ENCODE measurements around the gene NTMT1. TPM values are rescaled to one million over a fixed set of nuclear protein-coding genes. Genes with fewer than 3 reads are reported as not detected.

The NTMT1 gene
- total RNA-seq, 1 experiment from 2014 or later: 50.2 TPM

DNA sequence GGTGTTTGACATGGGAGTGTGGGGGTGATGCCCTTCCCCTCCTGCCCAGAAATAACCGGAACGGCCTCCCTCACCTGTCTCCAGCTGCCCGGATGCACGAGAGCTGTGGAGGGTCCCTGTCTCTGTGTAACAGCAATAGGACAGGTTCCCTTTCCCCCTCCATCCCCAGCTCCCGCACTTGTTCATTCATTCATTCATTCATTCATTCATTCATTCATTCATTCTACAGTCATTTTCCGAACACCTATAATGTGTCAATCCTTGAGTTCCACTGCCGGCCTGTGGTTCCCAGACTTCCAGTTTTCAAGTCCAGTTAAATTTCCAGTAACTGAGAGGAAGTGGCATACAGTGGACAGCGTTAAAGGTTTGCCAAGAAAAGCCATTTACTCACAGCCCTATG, 46.7 kb downstream of the NTMT1 start:
- intact Hi-C loops (cut with micrococcal nuclease): no loop called here
- no TSS peak for BruUV-seq (replicated peaks)
- no peaks in the 10 kb centered on the region for H3F3A ChIP-seq (ENCODE audit: low read length, unreplicated experiment)
- ChIA-PET CTCF (no interaction called here), POLR2A (ENCODE audit: unreplicated experiment) (interaction anchor here (0.9 kb wide), 1 partner anchor 56 kb away, joined by 3 read pairs; no protein-coding TSS in a partner anchor)
- no peak overlapping the region for H3K27ac ChIP-seq (ENCODE audit: low read length)
- H3K4me3 ChIP-seq (ENCODE audit: low read length): no peak overlapping the region
- TF ChIP-seq, protein P1, sequence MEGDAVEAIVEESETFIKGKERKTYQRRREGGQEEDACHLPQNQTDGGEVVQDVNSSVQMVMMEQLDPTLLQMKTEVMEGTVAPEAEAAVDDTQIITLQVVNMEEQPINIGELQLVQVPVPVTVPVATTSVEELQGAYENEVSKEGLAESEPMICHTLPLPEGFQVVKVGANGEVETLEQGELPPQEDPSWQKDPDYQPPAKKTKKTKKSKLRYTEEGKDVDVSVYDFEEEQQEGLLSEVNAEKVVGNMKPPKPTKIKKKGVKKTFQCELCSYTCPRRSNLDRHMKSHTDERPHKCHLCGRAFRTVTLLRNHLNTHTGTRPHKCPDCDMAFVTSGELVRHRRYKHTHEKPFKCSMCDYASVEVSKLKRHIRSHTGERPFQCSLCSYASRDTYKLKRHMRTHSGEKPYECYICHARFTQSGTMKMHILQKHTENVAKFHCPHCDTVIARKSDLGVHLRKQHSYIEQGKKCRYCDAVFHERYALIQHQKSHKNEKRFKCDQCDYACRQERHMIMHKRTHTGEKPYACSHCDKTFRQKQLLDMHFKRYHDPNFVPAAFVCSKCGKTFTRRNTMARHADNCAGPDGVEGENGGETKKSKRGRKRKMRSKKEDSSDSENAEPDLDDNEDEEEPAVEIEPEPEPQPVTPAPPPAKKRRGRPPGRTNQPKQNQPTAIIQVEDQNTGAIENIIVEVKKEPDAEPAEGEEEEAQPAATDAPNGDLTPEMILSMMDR (conservative IDR thresholded peaks at IDR 0.05; ENCODE audit: low read depth, low read length): no peak
- no peak for TF ChIP-seq EZH2 (IDR thresholded peaks at IDR 0.05; ENCODE audit: low read length, unreplicated experiment)
- peaks cover 8% of the 10 kb centered on the region; the same call in 1 of the 2 replicates for H3K27me3 ChIP-seq (ENCODE audit: low read length)
- no peaks in the 10 kb centered on the region for H3K4me1 ChIP-seq (ENCODE audit: insufficient read depth, low read length)
- H3K36me3 ChIP-seq (ENCODE audit: low read depth, low read length): no peaks in the 10 kb centered on the region
- no peaks in the 10 kb centered on the region for H3K79me2 ChIP-seq (ENCODE audit: low read length)
- H4K20me1 ChIP-seq (ENCODE audit: low read length): no peaks in the 10 kb centered on the region
- ATAC-seq (no peak), DNase-seq (no peak)
- H3K9me3 ChIP-seq (ENCODE audit: low read length): no peaks in the 10 kb centered on the region
- no peak overlapping the region for H3K4me2 ChIP-seq (ENCODE audit: low read length)
- no peak overlapping the region for H2AFZ ChIP-seq (ENCODE audit: low read length)
- no peaks in the 10 kb centered on the region for H3K9me2 ChIP-seq (replicated peaks; ENCODE audit: low read length)
- H3K9ac ChIP-seq (ENCODE audit: low read length): no peak overlapping the region

DNA sequence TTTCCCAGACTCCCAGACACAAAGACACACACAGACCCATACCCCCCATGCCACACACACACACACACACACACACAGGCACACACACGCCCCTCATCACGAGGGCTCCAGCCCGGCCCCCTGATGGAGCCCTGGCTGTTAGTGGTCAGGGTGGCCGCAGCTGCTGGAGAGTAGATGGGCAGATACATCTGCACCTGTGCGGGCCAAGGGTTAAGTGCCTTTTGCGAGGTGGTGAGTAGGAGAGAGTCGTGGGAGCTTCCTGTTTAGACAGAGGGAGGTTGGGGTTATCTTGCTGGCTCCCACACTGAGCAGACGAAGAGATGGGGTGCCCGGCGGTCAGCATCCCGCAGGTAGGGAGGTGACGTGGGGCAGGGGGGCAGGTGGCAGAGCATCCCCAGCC, 47.6 kb downstream of the NTMT1 start:
- no TSS peak for BruUV-seq (replicated peaks)
- peaks cover 8% of the 10 kb centered on the region; the same call in 1 of the 2 replicates for H3K27me3 ChIP-seq (ENCODE audit: low read length)
- H3K79me2 ChIP-seq (ENCODE audit: low read length): no peaks in the 10 kb centered on the region
- intact Hi-C loops (cut with micrococcal nuclease): no loop called here
- H3K4me2 ChIP-seq (ENCODE audit: low read length): no peak overlapping the region
- DNase-seq (no peak), ATAC-seq (no peak)
- POLR2A ChIA-PET (ENCODE audit: unreplicated experiment): interaction anchor here (0.9 kb wide), 1 partner anchor 56 kb away, joined by 3 read pairs; no protein-coding TSS in a partner anchor
- no peaks in the 10 kb centered on the region for H3K36me3 ChIP-seq (ENCODE audit: low read depth, low read length)
- no peaks in the 10 kb centered on the region for H3K4me1 ChIP-seq (ENCODE audit: insufficient read depth, low read length)
- no peak overlapping the region for H3K9ac ChIP-seq (ENCODE audit: low read length)
- H3K9me3 ChIP-seq (ENCODE audit: low read length): no peaks in the 10 kb centered on the region
- H4K20me1 ChIP-seq (ENCODE audit: low read length): no peaks in the 10 kb centered on the region
- no peaks in the 10 kb centered on the region for H3F3A ChIP-seq (ENCODE audit: low read length, unreplicated experiment)
- H2AFZ ChIP-seq (ENCODE audit: low read length): no peak overlapping the region
- TF ChIP-seq EZH2 (IDR thresholded peaks at IDR 0.05; ENCODE audit: low read length, unreplicated experiment): no peak
- TF ChIP-seq EZH2phosphoT487 (IDR thresholded peaks at IDR 0.05; ENCODE audit: borderline replicate concordance, low read length): no peak
- TF ChIP-seq, protein P1 (conservative IDR thresholded peaks at IDR 0.05; ENCODE audit: low read depth, low read length): no peak
- H3K4me3 ChIP-seq (ENCODE audit: low read length): no peak overlapping the region
- no peaks in the 10 kb centered on the region for H3K9me2 ChIP-seq (replicated peaks; ENCODE audit: low read length)
- CTCF ChIA-PET: no interaction called here
- no peak overlapping the region for H3K27ac ChIP-seq (ENCODE audit: low read length)

DNA sequence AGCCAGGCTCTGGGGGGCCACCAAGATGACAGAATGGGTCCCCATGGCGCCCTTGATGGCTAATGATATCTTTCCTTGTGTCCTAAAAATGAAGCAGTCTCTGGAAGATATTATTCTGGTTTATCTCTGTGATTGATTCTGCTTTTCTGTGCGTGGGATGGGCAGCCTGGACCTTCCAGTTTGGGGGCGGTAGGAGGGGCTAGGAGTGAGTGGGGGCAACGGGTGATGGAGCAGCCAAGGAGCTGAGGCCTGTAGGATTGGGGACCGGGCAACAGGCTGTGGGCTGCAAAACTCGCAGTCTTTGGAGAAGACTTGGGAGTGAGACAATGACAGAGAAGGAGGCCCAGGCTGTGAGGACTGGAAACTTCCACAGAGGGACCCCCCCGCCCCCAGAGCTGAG, 48.3 kb downstream of the NTMT1 start:
- ATAC-seq: no peak
- peaks cover 8% of the 10 kb centered on the region; the same call in 1 of the 2 replicates for H3K27me3 ChIP-seq (ENCODE audit: low read length)
- intact Hi-C loops (cut with micrococcal nuclease): no loop called here
- DNase-seq: no peak
- no TSS peak for BruUV-seq (replicated peaks)
- H3K4me2 ChIP-seq (ENCODE audit: low read length): no peak overlapping the region
- no peaks in the 10 kb centered on the region for H3K4me1 ChIP-seq (ENCODE audit: insufficient read depth, low read length)
- no peaks in the 10 kb centered on the region for H3F3A ChIP-seq (ENCODE audit: low read length, unreplicated experiment)
- POLR2A ChIA-PET (ENCODE audit: unreplicated experiment): no interaction called here
- no peaks in the 10 kb centered on the region for H3K9me3 ChIP-seq (ENCODE audit: low read length)
- H3K79me2 ChIP-seq (ENCODE audit: low read length): no peaks in the 10 kb centered on the region
- TF ChIP-seq EZH2 (IDR thresholded peaks at IDR 0.05; ENCODE audit: low read length, unreplicated experiment): no peak
- TF ChIP-seq EZH2phosphoT487 (IDR thresholded peaks at IDR 0.05; ENCODE audit: borderline replicate concordance, low read length): no peak
- TF ChIP-seq, protein P1 (conservative IDR thresholded peaks at IDR 0.05; ENCODE audit: low read depth, low read length): no peak
- CTCF ChIA-PET: no interaction called here
- H4K20me1 ChIP-seq (ENCODE audit: low read length): no peaks in the 10 kb centered on the region
- no peaks in the 10 kb centered on the region for H3K36me3 ChIP-seq (ENCODE audit: low read depth, low read length)
- no peak overlapping the region for H2AFZ ChIP-seq (ENCODE audit: low read length)
- no peak overlapping the region for H3K4me3 ChIP-seq (ENCODE audit: low read length)
- no peaks in the 10 kb centered on the region for H3K9me2 ChIP-seq (replicated peaks; ENCODE audit: low read length)
- no peak overlapping the region for H3K27ac ChIP-seq (ENCODE audit: low read length)
- no peak overlapping the region for H3K9ac ChIP-seq (ENCODE audit: low read length)

Data from PC-3 (cell line).